Body of pancreas (tissue), 4 donors: Measurements from ENCODE around the gene CNTNAP2. TPM values are rescaled to one million over a fixed set of nuclear protein-coding genes. Genes with fewer than 3 reads are reported as not detected.

Source experiments
- ATAC-seq: fragments of 150-250 bp; one replicate; pipeline ENCODE4 v1.9.1; 2016
- DNase-seq, 4 donors: peaks; one replicate each; pipeline ENCODE4 v3.0.0-alpha.2; 2019
- H3K27ac ChIP-seq, 4 donors: fragments of 200-600 bp; sonication (generic); 1 replicate in 3 of 4; 2 replicates in 1 of 4; pipeline versions ENCODE4 v1.5.1 to v1.6.1; 2016 to 2019; ENCODE audit warnings: mild to moderate bottlenecking in 1 of 4, mixed read lengths in 1 of 4, moderate library complexity in 1 of 4
- H3K27me3 ChIP-seq, 2 donors: fragments of 200-600 bp; sonication (generic); one replicate each; pipeline ENCODE4 v1.6.0; 2016; ENCODE audit warnings: mild to moderate bottlenecking in 1 of 2
- H3K36me3 ChIP-seq, 2 donors: fragments of 200-600 bp; sonication (generic); replicated peaks in 1 of 2; 2 replicates each; pipeline ENCODE4 v1.5.1; 2016; ENCODE audit warnings: low read depth in 2 of 2; ENCODE audit not compliant: insufficient read depth in 1 of 2
- H3K4me1 ChIP-seq: fragments of 200-600 bp; sonication (generic); one replicate; pipeline ENCODE4 v1.6.0; 2016
- H3K4me3 ChIP-seq, 2 donors: fragments of 200-600 bp; sonication (generic); 1 replicate in 1 of 2; 2 replicates in 1 of 2; pipeline ENCODE4 v1.5.1; 2016 to 2019
- H3K9me3 ChIP-seq, 3 donors: fragments of 200-600 bp; sonication (generic); 1 replicate in 2 of 3; 2 replicates in 1 of 3; pipeline ENCODE4 v1.5.1; 2016
- CTCF ChIP-seq, 7 experiments: fragments of 450-650 bp in 4 of 7; fragments of 200-600 bp in 3 of 7; sonication (generic) in 3 of 7; IDR thresholded peaks; one replicate each; pipeline ENCODE4 v1.5.1; 2016 to 2019; ENCODE audit warnings: antibody characterized with exemption in 7 of 7
- POLR2A ChIP-seq, 3 donors: fragments of 450-650 bp; IDR thresholded peaks; one replicate each; pipeline ENCODE4 v1.6.1; 2016; ENCODE audit warnings: antibody characterized with exemption in 3 of 3, mild to moderate bottlenecking in 2 of 3
- WGBS, 2 donors: methylation state at CpG; one replicate each; pipeline ENCODE4 v1.1.5; 2017; 5-methylcytosine and 5-hydroxymethylcytosine counted together
- intact Hi-C: fragments of 100-400 bp; cut with DNase I; formaldehyde crosslinking; loops from one replicate; pipeline ENCODE4 v1.15.1; 2023
- total RNA-seq, 2 donors: library from RNA; depleted of rRNA; stranded (reverse); fragments of >200 nt; gene quantifications; one replicate each; pipeline ENCODE4 v1.1.0, GENCODE V29; 2016

The CNTNAP2 gene
- total RNA-seq, 2 donors from 2014 or later = 1.0 TPM; not detected in 1

- H3K27me3 ChIP-seq = no peaks in the 10 kb centered on the region
- H3K27ac ChIP-seq = no peak overlapping the region
- no peaks in the 10 kb centered on the region for H3K9me3 ChIP-seq
- DNase-seq (no peak), ATAC-seq (no peak)
- 83 to 95% methylated on average over 1 of the region's 1 CpG for WGBS, 2 donors
- H3K4me3 ChIP-seq = no peak overlapping the region
- peaks cover 8% of the 10 kb centered on the region for H3K4me1 ChIP-seq
- intact Hi-C loops = no loop called here
- TF ChIP-seq CTCF (IDR thresholded peaks at IDR 0.05) = no peak
- TF ChIP-seq POLR2A (IDR thresholded peaks at IDR 0.05) = no peak
- H3K36me3 ChIP-seq = no peaks in the 10 kb centered on the region
Measured at GRCh38 chr7:146700015-146700560, 583.5 kb downstream of the CNTNAP2 start.

- H3K4me1 ChIP-seq = peaks cover 8% of the 10 kb centered on the region
- H3K36me3 ChIP-seq = no peaks in the 10 kb centered on the region
- no peak overlapping the region for H3K27ac ChIP-seq
- H3K9me3 ChIP-seq = no peaks in the 10 kb centered on the region
- intact Hi-C loops = no loop called here
- no peak for ATAC-seq
- WGBS, 2 donors = 12 to 14% methylated on average over 3 of the region's 3 CpGs
- no peak for TF ChIP-seq CTCF (IDR thresholded peaks at IDR 0.05)
- TF ChIP-seq POLR2A (IDR thresholded peaks at IDR 0.05) = no peak
- no peaks in the 10 kb centered on the region for H3K27me3 ChIP-seq
- DNase-seq = peak in 2 of 4 donors; percentile 7 to 8
- no peak overlapping the region for H3K4me3 ChIP-seq
Measured at GRCh38 chr7:146701166-146701565, 584.6 kb downstream of the CNTNAP2 start.

- no peaks in the 10 kb centered on the region for H3K27me3 ChIP-seq
- ATAC-seq (no peak), DNase-seq (no peak)
- intact Hi-C loops = no loop called here
- no peaks in the 10 kb centered on the region for H3K9me3 ChIP-seq
- no peak overlapping the region for H3K4me3 ChIP-seq
- H3K27ac ChIP-seq = no peak overlapping the region
- H3K4me1 ChIP-seq = peaks cover 8% of the 10 kb centered on the region
- WGBS, 2 donors = 84 to 86% methylated on average over 1 of the region's 1 CpG
- TF ChIP-seq POLR2A (IDR thresholded peaks at IDR 0.05) (no peak), CTCF (IDR thresholded peaks at IDR 0.05) (no peak)
- no peaks in the 10 kb centered on the region for H3K36me3 ChIP-seq
Measured at GRCh38 chr7:146702898-146703297, 586.3 kb downstream of the CNTNAP2 start.

GRCh38 chr7:146709451-146710027, 592.9 kb downstream of the CNTNAP2 start:
- no peak for TF ChIP-seq POLR2A (IDR thresholded peaks at IDR 0.05)
- peak in 3 of 4 donors; percentile 11 to 30 (median 16) for DNase-seq
- Histone ChIP-seq H3K4me3 (no peak overlapping the region), H3K27me3 (no peaks in the 10 kb centered on the region), H3K4me1 (no peaks in the 10 kb centered on the region), H3K9me3 (no peaks in the 10 kb centered on the region), H3K36me3 (no peaks in the 10 kb centered on the region), H3K27ac (no peak overlapping the region)
- intact Hi-C loops = no loop called here
- peak; percentile 12 for ATAC-seq
- WGBS, 2 donors = 48 to 52% methylated on average over 4 of the region's 4 CpGs

- Histone ChIP-seq H3K4me3 (no peak overlapping the region), H3K9me3 (no peaks in the 10 kb centered on the region), H3K36me3 (no peaks in the 10 kb centered on the region), H3K4me1 (no peaks in the 10 kb centered on the region), H3K27me3 (no peaks in the 10 kb centered on the region), H3K27ac (no peak overlapping the region)
- DNase-seq (no peak), ATAC-seq (no peak)
- intact Hi-C loops = no loop called here
- TF ChIP-seq CTCF (IDR thresholded peaks at IDR 0.05) = no peak
- no peak for TF ChIP-seq POLR2A (IDR thresholded peaks at IDR 0.05)
- 36 to 38% methylated on average over 1 of the region's 1 CpG for WGBS, 2 donors
Measured at GRCh38 chr7:146713205-146713604, 596.6 kb downstream of the CNTNAP2 start.
